HG03432 (cell line): ENCODE results near the gene LCN12.

Experiments used
- ATAC-seq: cut with Tn5 transposase; IDR thresholded peaks from one replicate; pipeline ENCODE4 v1.9.1; 2021; ENCODE audit warnings: mild to moderate bottlenecking, moderate library complexity; ENCODE audit not compliant: unreplicated experiment

Gene LCN12

DNA sequence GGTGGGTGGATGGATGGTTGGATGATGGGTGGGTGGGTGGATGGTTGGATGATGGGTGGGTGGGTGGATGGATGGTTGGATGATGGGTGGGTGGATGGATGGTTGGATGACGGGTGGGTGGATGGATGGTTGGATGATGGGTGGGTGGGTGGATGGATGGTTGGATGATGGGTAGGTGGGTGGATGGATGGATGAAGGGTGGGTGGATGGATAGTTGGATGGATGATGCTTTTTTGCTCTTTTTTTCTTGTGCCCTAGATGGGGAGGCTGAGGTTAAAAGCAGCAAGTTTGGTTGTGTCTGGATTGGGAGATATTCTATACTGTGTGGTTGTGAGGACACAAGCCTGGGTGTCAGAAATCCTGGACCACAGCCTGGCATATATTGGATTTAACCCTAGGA lies 5.4 kb downstream of the LCN12 start:
- ATAC-seq, result no peak

- no peak for ATAC-seq
Measured at GRCh38 chr9:136957901-136958300, 5.8 kb downstream of the LCN12 start.

- no peak for ATAC-seq
Measured at GRCh38 chr9:136958473-136958872, 6.4 kb downstream of the LCN12 start.

DNA sequence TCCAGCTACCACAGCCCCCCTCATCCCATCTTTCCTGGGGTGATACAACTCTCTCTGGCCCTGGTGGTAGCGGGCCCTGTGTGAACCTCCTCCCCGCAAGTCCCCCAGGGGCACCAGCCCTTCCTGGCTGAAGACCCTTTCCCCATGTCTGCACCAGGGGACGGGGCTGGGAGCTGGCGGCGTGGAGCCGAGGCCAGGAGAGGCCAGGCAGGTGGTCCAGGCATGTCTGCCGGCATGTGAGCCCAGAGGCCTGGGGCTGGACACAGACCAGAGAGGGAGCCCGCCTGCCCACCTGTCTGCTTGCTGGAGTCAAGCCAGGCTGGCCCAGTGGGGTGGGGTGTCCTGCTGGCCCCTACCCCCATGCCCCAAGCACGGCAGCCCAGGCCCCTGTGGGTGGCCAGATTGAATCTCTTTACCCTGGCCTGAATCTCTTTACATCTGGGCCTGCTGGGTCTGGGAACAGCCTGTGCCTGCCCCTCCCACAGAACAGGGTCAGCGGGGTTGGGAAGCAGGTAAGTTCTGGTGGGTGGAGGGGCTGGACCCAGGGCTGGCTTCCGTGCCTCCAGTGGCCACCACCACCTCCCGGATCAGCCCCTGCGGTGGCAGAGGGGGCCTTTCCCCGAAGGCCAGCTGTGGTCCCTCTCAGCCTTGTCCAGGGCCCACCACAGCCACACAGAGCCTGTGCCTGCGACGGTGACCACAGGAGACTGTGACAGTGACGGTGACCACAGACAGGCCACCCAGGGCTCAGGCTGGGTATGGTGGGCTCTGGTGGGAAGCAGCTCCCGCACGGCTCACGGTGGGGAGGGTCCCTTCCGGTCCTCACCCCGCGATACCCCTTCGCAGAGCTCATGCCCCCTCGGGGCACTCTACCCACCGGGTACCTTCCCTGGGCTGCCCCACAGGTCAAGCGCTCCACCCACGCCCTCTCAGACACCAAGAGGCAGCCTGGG lies 7.1 kb downstream of the LCN12 start:
- no peak for ATAC-seq

- no peak for ATAC-seq
Measured at GRCh38 chr9:136960212-136960937, 8.3 kb downstream of the LCN12 start.

GRCh38 chr9:136960938-136961275 lies 8.8 kb downstream of the LCN12 start:
- no peak for ATAC-seq

DNA sequence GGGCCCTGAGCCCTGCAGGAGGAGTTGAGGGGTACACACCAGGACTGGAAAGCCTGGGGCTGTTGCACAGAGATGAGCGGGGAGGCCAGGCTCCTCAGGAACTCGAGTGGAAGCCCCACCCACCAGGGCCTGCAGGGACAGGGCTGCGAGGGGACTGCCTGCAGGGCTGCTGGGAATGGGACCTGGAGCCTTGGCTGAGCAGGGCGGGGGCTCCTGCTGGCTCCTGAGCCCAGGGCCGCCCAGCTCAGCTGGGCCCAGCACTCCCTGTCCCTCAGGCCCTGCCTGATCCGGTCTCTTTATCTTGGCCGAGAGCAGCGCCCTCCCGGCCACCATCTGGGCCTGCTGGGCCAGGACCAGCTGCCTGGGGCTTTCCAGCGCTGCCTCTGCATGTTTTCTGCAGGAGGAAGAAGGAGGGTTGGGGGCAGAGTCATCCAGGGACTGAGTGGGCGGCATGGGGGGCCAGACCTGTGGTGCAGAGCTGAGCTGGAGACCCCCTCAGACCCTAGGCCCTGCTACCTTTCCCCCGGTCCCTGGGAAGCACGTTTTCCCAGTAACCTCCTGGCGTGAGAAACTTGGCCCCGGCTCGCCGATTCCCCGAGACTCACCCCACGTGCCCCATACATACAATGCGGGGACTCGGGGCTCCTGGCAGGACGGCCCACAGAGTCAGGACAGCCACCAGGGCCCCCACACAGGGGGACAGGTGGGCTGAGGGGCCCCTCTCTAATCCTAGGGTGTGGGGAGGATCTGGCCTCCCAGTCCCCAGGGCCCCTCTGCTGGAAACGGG lies 9.4 kb downstream of the LCN12 start:
- no peak for ATAC-seq

DNA sequence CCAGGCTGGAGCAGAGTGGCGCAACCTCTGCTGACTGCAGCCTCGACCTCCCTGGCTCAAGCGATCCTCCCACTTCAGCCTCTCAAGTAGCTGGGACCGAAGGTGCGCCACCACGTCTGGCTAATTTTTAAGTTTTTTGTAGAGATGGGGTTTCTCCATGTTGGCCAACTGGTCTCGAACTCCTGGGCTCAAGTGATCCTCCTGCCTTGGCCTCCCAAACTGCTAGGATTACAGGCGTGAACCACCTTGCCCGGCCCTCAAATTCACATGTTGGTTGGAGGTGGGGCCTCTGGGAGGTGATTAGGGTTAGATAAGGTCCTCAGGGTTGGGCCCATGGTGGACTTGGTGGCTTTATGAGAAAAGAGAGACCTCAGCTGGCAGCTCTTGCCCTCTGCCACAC lies 10.1 kb downstream of the LCN12 start:
- ATAC-seq, result no peak

GRCh38 chr9:136962701-136963248 lies 10.7 kb downstream of the LCN12 start:
- no peak for ATAC-seq

DNA sequence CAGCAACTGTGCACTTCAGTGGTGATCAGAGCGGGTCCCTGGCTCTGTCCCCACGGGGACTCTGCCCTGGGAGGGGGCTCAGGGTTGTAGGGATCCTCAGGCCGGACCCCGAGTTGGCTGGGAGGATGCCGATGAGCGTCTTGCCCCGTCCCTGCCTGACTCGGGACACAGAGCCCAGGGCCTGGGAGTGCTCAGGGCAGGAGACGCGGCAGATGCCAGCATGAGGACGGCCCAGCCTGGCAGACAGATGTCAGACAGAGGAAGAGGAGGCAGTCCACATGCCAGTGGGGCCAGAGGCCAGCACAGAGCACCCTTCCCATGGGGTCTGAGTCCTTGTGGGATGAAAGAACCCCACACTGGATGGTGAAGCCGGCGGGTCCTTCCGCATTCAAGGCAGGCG lies 11.3 kb downstream of the LCN12 start:
- ATAC-seq, result no peak

GRCh38 chr9:136963751-136964150 lies 11.7 kb downstream of the LCN12 start:
- no peak for ATAC-seq

DNA sequence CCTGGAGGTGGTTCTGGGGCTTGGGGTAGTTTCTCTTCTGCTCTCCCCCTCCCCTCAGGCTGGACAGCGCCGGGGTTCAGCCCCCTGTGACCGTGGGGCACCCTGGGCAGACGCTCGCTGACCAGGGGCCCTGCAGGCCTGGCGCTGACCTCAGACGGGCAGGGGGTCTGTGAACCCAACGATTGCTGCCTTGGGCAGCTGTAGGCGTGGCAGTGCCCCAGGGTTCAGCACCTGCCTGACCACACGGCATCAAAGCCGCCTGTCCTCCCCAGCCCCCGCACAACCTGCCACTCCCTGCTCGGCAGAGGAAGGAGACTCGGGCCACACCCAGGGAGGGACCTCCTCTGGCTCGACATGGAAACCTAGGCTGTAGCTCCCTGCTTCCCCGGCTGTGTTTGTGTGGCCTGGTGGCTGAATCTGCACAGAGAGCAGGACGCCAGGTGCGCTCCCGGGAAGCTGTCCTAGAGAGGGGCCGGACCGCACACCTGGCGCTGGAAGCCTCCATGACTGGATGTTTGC lies 12.2 kb downstream of the LCN12 start:
- no peak for ATAC-seq

DNA sequence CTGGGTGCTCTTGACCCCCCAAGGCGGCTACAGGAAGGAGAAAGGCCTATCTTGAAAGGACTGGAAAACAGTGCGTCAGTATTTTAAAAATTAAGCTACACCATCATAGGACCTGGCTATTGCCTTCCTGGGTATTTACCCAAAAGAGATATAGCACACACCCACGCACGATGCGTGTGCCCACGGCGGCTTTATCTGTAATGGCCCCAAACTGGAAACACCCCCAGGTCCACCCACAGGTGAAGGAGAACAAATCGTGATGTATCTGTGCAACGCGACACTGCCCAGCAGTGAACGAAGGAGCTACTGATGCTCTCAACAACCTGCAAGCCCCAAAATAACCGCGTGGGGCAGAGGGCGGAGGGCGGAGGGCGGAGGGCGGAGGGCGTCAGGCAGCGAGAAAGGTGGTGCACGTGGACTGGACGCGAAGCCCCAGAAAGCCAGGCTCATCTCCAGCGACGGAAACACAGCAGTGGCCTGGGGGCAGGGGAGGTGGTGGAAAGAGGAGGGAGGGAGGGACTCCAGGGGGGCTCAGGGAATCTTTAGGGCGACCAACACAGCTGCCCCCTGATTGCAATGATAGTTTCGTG lies 12.9 kb downstream of the LCN12 start:
- no peak for ATAC-seq

DNA sequence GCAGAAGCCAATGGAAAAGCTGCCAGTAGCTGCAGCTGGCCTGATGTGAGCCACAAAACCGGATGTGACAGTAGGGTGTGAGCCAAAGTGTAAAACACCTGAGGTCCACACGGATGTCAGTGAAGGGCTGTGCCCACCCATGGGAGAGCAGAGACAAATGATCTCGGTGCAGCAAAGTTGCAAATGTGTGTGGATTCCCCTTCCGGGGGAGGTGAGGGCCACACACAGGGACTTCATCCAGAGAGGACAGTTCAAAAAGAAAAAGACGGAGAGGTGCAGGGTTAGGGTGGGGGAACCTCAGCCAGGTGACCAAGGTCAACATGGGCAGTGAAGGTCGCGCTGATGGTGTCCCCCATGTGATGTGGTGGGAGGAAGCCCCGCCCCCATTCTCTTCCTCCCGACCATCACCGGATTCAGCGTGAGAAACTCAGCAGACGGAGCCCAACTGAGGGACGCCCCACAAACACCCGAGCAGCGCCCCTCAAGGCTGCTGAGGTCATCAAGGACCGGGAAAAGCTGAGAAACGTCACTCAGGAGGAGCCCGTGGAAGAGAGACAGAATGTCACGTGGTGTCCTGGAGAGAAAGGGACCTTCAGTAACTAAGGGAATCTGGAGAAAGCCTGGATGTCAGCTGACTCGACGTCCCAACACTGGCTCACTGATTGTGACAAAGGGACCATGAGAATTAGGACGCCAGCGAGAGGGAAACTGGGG lies 13.9 kb downstream of the LCN12 start:
- no peak for ATAC-seq

DNA sequence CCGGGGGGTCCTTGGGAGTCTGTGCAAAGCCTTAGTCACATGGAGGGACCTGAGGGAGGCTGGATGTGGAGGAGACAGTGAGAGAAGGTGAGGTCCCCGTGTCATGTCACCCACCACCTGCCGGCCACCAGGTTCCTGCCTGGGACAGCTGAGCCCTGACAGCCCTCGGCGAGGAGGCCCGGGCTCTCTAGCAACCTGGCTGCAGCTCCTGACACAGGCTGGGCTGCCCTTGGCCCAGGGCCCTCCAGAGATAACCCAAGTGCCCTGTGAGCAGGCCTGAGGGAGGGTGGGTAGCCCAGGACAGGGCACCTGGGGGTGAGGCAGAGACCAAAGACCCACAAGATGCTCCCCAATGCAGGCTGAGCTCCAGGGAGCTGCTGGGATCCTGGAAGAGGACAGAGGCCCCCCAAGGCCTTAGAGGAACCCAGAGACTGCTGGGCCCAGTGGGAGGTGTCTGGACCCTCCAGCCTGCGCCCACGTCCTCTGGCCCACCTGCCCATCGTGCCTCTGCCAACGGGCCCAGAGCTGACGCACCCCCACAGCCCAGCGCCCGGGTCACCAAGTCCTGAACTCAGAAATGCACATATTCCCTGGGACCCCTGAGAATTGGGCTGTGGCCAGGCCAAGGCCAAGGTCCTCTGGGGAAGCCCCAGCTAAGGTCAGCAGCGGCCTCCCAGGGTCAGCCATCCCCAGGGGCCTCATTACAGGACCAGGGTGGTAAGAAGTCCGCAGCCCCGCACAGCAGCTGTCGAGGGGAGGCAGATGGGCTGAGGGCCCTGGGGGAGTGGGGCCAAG lies 16.5 kb downstream of the LCN12 start:
- no peak for ATAC-seq

DNA sequence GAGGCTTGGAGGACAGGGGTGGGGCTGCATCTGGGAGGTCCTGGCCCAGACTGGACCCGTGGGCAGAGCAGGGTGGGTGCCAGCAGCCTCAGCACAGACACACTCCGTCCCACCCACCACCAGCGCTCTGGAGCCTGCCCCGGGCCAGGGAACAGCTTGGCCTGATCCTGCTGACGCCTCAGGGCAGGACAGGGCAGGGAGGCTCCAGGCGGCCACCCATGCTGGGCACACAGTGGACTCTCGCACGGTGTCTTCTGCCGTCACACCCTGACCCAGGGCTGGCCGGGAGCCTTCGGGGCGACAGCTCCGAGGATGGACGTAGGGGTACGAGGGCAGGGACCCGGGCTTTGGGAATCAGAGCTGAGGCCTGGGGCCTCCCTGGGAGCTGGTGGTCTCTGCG lies 17.1 kb downstream of the LCN12 start:
- no peak for ATAC-seq

GRCh38 chr9:136969774-136970173 lies 17.7 kb downstream of the LCN12 start:
- no peak for ATAC-seq

GRCh38 chr9:136970361-136970760 lies 18.3 kb downstream of the LCN12 start:
- no peak for ATAC-seq

GRCh38 chr9:136971746-136972145 lies 19.7 kb downstream of the LCN12 start:
- no peak for ATAC-seq
